ENCODE measurements around the gene SEC24C.
"Not testable (repeated sequence)": the region's sequence is repeated elsewhere in the genome, so short reads cannot be mapped to it uniquely, and the experiment has no call there.

The SEC24C gene

GRCh38 chr10:73743905-73744663 lies at the start of gene SEC24C:
TSS of gene SEC24C (plus strand) at chr10:73744372. CDS start at chr10:73746833, 2,461 bp downstream.
- DNase-seq, result peak; percentile 78

- not testable (repeated sequence) for DNase-seq
Observed at GRCh38 chr10:73695302-73695701, 48.9 kb upstream of the SEC24C start.

GRCh38 chr10:73697675-73698159 lies 46.5 kb upstream of the SEC24C start, which contains the start of gene AGAP5:
TSS of gene AGAP5 (minus strand) at chr10:73698109. CDS start at chr10:73697755, 354 bp downstream.
- not testable (repeated sequence) for DNase-seq

- not testable (repeated sequence) for DNase-seq
Observed at GRCh38 chr10:73698819-73699218, 45.4 kb upstream of the SEC24C start.

GRCh38 chr10:73703924-73704323 lies 40.2 kb upstream of the SEC24C start:
- not testable (repeated sequence) for DNase-seq

- DNase-seq, result not testable (repeated sequence)
Observed at GRCh38 chr10:73705506-73706072, 38.6 kb upstream of the SEC24C start.

- not testable (repeated sequence) for DNase-seq
Observed at GRCh38 chr10:73706488-73706887, 37.7 kb upstream of the SEC24C start.

- DNase-seq, result not testable (repeated sequence)
Observed at GRCh38 chr10:73707628-73708027, 36.5 kb upstream of the SEC24C start.

GRCh38 chr10:73708122-73708521 lies 36.0 kb upstream of the SEC24C start:
- DNase-seq, result not testable (repeated sequence)

GRCh38 chr10:73711683-73712082 lies 32.5 kb upstream of the SEC24C start:
- not testable (repeated sequence) for DNase-seq

- DNase-seq, result not testable (repeated sequence)
Observed at GRCh38 chr10:73713912-73714311, 30.3 kb upstream of the SEC24C start.

- not testable (repeated sequence) for DNase-seq
Observed at GRCh38 chr10:73714483-73714882, 29.7 kb upstream of the SEC24C start.

- not testable (repeated sequence) for DNase-seq
Observed at GRCh38 chr10:73715179-73716156, 28.7 kb upstream of the SEC24C start.

GRCh38 chr10:73716251-73716650 lies 27.9 kb upstream of the SEC24C start:
- DNase-seq, result no peak

- no peak for DNase-seq
Observed at GRCh38 chr10:73717556-73717955, 26.6 kb upstream of the SEC24C start.

GRCh38 chr10:73720561-73720960 lies 23.6 kb upstream of the SEC24C start:
- DNase-seq, result not testable (repeated sequence)

GRCh38 chr10:73723516-73723915 lies 20.7 kb upstream of the SEC24C start:
- no peak for DNase-seq

- not testable (repeated sequence) for DNase-seq
Observed at GRCh38 chr10:73729781-73730152, 14.4 kb upstream of the SEC24C start.

GRCh38 chr10:73730153-73730906 lies 13.8 kb upstream of the SEC24C start:
- peak; percentile 16 for DNase-seq

GRCh38 chr10:73731588-73732375 lies 12.4 kb upstream of the SEC24C start:
- no peak for DNase-seq

- no peak for DNase-seq
Observed at GRCh38 chr10:73732426-73732825, 11.7 kb upstream of the SEC24C start.
